Stimulated activated naive CD8-positive, alpha-beta T cell treated with anti-CD3 and anti-CD28 coated beads, Interleukin-15, Interleukin-2, amounts not matched to agents 100 ng/mL and 50 ng/mL, for 24 hours (primary cell): Measurements from ENCODE around the gene CCDC39.
"Not testable (repeated sequence)": the region's sequence is repeated elsewhere in the genome, so short reads cannot be mapped to it uniquely, and the experiment has no call there.

Source experiments
- H3K27ac Mint-ChIP-seq: one replicate; pipeline ENCODE4 v1.8.0; 2021; ENCODE audit warnings: mild to moderate bottlenecking, mixed read lengths
- H3K27me3 Mint-ChIP-seq: one replicate; pipeline ENCODE4 v1.8.0; 2021; ENCODE audit warnings: mixed read lengths
- H3K36me3 Mint-ChIP-seq: one replicate; pipeline ENCODE4 v1.8.0; 2021; ENCODE audit warnings: low read depth, mixed read lengths
- H3K4me1 Mint-ChIP-seq: one replicate; pipeline ENCODE4 v1.8.0; 2021; ENCODE audit warnings: low read depth, mixed read lengths
- H3K4me3 Mint-ChIP-seq: one replicate; pipeline ENCODE4 v1.8.0; 2021; ENCODE audit warnings: mild to moderate bottlenecking, mixed read lengths
- H3K9me3 Mint-ChIP-seq: one replicate; pipeline ENCODE4 v1.8.0; 2021; ENCODE audit warnings: mixed read lengths

CCDC39 gene

DNA sequence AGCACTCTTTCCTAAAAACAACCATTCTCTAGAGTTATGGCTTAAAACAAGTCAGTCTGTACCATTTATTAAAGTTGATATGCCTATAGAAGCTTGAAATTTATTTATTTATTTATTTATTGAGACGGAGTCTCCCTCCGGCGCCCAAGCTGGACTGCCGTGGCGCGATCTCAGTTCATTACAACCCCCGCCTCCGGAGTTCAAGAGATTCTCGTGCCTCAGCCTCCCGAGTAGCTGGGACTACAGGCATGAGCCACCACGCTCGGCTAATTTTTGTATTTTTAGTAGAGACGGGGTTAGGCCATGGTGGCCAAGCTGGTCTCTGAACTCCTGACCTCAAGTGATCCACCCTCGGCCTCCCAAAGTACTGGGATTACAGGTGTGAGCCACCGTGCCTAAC is 78.8 kb downstream of the CCDC39 start:
- Mint-ChIP-seq H3K36me3 (peaks cover 27% of the 10 kb centered on the region), H3K9me3 (peaks cover 4% of the 10 kb centered on the region), H3K4me1 (peaks cover 15% of the 10 kb centered on the region), H3K27me3 (peaks cover 30% of the 10 kb centered on the region), H3K27ac (peak overlapping the region; percentile 96), H3K4me3 (no peak overlapping the region)

DNA sequence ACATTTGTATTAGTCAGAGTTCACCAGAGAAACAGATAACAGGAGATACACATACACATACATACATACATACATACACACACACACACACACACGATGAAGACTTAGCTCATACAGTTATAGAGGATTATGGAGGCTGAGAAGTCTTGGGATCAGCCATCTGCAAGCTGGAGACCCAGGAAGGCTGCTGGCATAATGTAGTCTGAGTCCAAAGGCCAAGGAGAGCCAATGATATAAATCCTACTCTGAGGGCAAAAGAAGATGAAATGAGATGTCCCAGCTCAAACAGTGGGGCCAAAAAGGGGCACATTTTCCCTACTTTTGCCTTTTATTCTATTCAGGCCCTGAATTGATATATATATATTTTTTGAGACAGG is 83.7 kb downstream of the CCDC39 start:
- no peaks in the 10 kb centered on the region for H3K36me3 Mint-ChIP-seq
- peaks cover 60% of the 10 kb centered on the region for H3K27me3 Mint-ChIP-seq
- H3K4me3 Mint-ChIP-seq: no peak overlapping the region
- H3K9me3 Mint-ChIP-seq: no peaks in the 10 kb centered on the region
- H3K27ac Mint-ChIP-seq: no peak overlapping the region
- no peaks in the 10 kb centered on the region for H3K4me1 Mint-ChIP-seq

DNA sequence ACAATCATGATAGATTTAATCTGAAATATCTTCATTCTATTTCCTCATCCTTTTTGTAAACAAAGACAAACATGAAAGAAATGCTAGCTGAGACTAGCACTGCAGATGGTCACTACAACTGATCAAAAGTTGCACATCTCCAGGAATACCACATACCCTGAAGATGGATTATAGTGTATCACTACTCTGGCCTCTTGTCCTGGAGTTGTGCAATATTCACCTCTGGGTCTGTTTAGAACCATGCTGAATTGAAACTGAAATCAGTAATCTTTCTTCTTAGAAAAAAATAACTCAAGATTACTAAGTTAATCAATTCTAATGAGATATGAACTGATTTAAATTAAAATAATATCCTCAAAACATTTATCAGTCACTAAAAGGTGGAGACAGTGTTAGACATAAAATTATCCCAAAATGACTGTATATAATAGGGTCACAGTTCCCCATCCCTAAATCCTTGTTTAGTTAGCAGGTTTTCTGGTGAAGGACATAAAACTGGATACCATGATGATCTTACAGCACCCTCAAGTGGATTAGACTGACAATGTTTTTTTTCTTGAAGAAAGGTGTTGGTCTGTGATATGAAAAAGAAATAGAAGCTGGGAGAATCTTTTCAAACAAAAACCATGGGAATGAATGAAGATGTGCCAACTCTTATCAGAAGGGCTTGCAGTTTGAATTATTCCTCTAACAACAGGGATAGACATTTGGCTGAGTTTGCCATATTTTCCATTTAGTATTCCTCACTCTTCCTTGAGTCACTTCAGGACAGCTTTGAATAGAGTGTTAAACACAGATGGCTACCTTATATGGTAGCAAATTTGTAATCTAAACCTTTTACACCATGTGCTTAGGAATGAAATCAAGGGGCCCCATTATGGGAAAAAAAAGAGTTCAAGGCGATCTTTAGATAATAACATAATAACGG is 84.4 kb downstream of the CCDC39 start:
- no peak overlapping the region for H3K4me3 Mint-ChIP-seq
- no peaks in the 10 kb centered on the region for H3K9me3 Mint-ChIP-seq

DNA sequence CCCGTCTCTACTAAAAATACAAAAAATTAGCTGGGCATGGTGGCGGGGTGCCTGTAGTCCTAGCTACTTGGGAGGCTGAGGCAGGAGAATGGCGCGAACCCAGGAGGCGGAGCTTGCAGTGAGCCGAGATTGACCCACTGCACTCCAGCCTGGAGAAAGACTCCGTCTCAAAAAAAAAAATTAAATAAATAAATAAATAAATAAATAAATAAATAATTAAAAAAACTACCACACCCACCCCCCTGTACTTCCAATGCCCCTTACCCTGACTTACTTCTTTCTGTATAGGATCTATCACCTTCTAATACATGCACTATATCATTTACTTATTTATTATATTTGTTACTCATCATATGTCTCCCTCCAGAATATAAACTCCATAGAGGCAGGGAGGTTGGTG is 85.7 kb downstream of the CCDC39 start:
- not testable (repeated sequence) for H3K9me3 Mint-ChIP-seq, H3K4me3 Mint-ChIP-seq, H3K4me1 Mint-ChIP-seq, H3K36me3 Mint-ChIP-seq, H3K27ac Mint-ChIP-seq
- peaks cover 49% of the 10 kb centered on the region for H3K27me3 Mint-ChIP-seq

More for the DNA sequence above, 84.4 kb downstream of the CCDC39 start:
- Mint-ChIP-seq H3K27me3 (peaks cover 59% of the 10 kb centered on the region), H3K4me1 (no peaks in the 10 kb centered on the region), H3K36me3 (no peaks in the 10 kb centered on the region), H3K27ac (no peak overlapping the region)

DNA sequence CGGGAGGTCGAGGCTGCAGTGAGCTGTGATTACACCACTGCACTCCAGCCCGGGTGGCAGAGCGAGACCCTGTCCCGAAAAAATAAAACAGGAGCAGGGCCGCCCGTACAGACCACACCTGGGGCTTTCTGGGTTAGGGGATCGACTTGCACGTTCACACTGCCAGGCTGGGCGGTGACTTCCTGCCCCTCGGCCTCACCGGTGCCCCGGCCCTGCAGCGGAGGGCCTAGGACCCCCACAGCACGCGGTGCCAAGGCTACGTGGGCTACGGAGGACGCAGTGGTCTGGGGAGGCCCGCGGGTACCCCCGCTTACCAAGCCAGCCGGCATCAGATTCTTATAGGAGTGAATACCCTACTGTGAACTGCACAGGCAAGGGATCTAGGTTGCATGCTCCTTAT is 88.9 kb downstream of the CCDC39 start:
- Mint-ChIP-seq H3K9me3 (no peaks in the 10 kb centered on the region), H3K36me3 (no peaks in the 10 kb centered on the region), H3K4me3 (no peak overlapping the region), H3K27me3 (peaks cover 51% of the 10 kb centered on the region), H3K4me1 (no peaks in the 10 kb centered on the region), H3K27ac (no peak overlapping the region)

DNA sequence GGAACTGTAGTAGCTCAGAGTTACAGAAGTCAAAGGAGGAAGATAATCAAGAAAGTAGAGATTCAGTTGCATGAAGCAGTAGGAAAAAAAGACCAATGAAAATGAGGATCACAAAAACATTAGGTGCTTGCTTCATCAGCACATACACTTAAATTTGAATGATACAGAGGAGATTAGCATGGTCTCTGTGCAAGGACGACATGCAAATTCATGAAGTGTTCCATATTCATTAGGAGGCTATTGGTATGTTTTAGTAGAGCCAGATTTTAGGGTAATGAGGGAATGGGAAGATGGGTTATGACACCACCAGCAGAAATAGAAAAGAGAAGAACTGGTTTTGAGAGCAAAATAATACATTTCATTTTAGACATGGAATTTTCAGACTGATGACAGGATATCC is 98.4 kb downstream of the CCDC39 start:
- peaks cover 39% of the 10 kb centered on the region for H3K27me3 Mint-ChIP-seq
- no peak overlapping the region for H3K4me3 Mint-ChIP-seq
- H3K9me3 Mint-ChIP-seq: no peaks in the 10 kb centered on the region
- no peak overlapping the region for H3K27ac Mint-ChIP-seq
- no peaks in the 10 kb centered on the region for H3K36me3 Mint-ChIP-seq
- H3K4me1 Mint-ChIP-seq: no peaks in the 10 kb centered on the region

DNA sequence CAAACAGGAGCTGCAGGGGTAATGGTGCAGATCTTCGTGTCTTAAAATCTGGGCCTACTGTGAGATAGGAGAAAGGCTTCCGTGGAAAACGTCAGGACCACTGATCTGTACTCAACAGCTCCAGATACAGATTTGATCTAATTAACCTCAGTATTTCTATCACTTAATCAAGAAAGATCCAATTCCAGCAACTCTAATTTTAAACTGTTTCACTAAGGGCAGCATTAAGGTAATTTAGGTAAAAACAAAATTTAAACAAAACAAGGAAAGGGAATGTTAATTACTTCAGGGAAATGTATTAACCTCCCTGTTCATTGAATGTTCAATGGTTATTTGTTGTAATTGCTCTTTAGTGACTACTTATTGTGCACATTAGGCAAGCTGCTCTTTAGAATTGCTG is 103.7 kb downstream of the CCDC39 start:
- H3K9me3 Mint-ChIP-seq: no peaks in the 10 kb centered on the region
- peaks cover 8% of the 10 kb centered on the region for H3K27me3 Mint-ChIP-seq
- no peaks in the 10 kb centered on the region for H3K4me1 Mint-ChIP-seq
- H3K4me3 Mint-ChIP-seq: no peak overlapping the region
- H3K36me3 Mint-ChIP-seq: no peaks in the 10 kb centered on the region
- H3K27ac Mint-ChIP-seq: no peak overlapping the region

DNA sequence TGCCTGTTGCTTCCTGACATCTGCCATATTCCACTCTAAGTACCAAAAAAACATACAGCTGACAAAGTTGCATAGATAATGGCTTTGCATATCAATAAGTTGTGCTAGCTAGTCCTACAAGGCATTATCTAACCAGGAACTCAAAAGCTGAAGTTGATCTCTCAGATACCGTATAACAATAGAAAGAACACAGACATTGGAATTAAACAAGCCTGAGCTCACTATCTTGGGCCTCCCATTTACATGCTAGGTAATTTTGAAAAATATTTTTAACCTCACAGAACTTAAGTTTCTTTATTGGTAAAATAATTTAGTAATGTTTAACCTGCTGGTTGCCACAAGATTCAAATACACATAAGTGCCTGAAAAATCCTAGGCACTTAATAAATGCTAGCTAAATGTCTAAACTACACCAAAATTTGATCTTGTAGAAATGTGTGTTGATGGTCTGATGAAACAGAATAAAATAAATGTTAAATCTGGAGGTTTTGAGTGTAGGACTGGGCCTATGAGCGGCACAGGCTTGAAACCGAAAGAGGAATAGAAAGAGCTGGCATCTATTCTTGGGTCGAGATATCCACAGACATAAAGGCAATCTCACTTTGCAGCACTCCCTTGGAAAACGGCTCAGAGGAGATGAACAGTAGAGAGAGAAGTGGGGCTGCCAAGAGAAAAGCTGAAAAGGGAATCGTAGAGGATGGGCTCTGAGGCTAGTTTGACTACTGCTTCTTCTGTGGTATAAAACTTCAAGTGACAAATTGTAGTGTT is 107.3 kb downstream of the CCDC39 start:
- Mint-ChIP-seq H3K4me1 (no peaks in the 10 kb centered on the region), H3K4me3 (no peak overlapping the region), H3K27me3 (peaks cover 21% of the 10 kb centered on the region), H3K36me3 (no peaks in the 10 kb centered on the region), H3K27ac (no peak overlapping the region), H3K9me3 (no peaks in the 10 kb centered on the region)

DNA sequence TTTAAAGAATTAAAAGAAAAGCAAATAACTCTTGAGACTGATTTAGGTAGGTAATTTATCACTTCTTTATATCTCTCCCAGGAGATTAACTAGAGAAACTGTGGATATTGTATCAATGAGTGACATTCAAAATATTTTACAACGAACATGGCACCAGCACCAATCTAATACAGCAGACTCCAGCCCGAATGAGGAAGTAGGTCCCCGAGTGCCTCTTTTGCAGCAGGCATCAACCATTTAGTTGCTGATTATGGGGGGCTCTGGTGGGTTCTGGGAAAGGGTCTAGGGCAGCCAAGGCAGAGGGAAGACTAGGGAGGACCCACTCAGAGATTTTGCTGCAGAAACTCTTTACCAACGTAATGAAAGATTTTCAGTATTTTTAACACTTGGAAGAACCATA is 109.1 kb downstream of the CCDC39 start:
- Mint-ChIP-seq H3K36me3 (no peaks in the 10 kb centered on the region), H3K27ac (no peak overlapping the region), H3K27me3 (peaks cover 17% of the 10 kb centered on the region), H3K4me3 (no peak overlapping the region), H3K9me3 (no peaks in the 10 kb centered on the region), H3K4me1 (no peaks in the 10 kb centered on the region)

DNA sequence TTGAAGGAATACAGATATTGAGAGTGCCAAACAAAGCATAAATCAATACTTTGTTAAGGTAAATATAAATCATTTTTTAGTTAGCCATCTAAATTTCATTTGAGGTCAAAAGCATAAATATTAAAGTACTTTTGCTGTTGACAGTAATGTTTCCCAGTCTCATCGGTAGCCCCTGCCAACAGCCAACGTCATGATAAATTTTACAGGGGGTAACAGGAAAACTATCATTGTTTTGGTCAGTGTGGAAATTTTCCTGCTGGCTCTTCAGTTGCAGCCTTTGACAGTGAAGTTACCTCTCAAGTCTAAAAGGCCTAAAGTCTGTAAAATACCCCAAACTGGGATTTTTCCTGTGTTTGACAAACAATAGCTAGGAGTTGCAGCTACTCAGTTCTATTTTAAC is 114.6 kb downstream of the CCDC39 start:
- Mint-ChIP-seq H3K9me3 (peaks cover 4% of the 10 kb centered on the region), H3K4me3 (no peak overlapping the region), H3K4me1 (no peaks in the 10 kb centered on the region), H3K27ac (no peak overlapping the region), H3K36me3 (no peaks in the 10 kb centered on the region), H3K27me3 (peaks cover 9% of the 10 kb centered on the region)
